GM06990 (cell line): ENCODE data around the gene LPGAT1.

Source experiments
- DNase-seq: peaks from one replicate; pipeline ENCODE4 v3.0.0-alpha.2; 2011; ENCODE audit not compliant: insufficient read length; ENCODE audit errors: extremely low read depth
- H3K27me3 ChIP-seq: replicated peaks from 2 replicates; pipeline ENCODE4 v1.6.0; 2011; ENCODE audit warnings: low read length; ENCODE audit not compliant: control insufficient read depth, insufficient read depth
- H3K36me3 ChIP-seq: 2 replicates; pipeline ENCODE4 v1.5.1; 2011; ENCODE audit warnings: low read length; ENCODE audit not compliant: control insufficient read depth, insufficient read depth
- H3K4me3 ChIP-seq: replicated peaks from 2 replicates; pipeline ENCODE4 v1.5.1; 2011; ENCODE audit warnings: low read depth, mild to moderate bottlenecking, control low read depth, low read length
- TF ChIP-seq, protein P1 (sequence below): IDR thresholded peaks from 2 replicates; pipeline ENCODE4 v1.5.1; 2011; ENCODE audit warnings: low read length, control low read depth, mild to moderate bottlenecking, inconsistent platforms; ENCODE audit not compliant: insufficient read depth, poor library complexity, severe bottlenecking

The LPGAT1 gene

DNA sequence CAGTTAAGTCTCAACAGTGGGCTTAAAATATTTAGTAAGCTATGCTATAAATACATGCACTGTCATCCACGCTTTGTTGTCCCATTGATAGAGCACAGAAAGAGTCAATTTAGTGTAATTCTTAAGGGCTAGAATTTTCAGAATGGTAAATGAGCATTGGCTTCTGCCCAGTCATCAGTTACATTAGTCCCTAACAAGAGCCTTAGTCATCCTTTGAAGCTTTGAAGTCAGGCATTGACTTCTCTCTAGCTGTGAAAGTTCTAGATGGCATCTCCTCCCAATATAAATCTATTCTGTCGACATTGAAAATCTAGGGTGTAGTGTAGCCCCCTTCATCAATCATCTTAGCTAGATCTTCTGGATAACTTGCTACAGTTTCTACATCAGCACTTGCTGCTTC is 12.0 kb upstream of the LPGAT1 start:
- TF ChIP-seq, protein P1, sequence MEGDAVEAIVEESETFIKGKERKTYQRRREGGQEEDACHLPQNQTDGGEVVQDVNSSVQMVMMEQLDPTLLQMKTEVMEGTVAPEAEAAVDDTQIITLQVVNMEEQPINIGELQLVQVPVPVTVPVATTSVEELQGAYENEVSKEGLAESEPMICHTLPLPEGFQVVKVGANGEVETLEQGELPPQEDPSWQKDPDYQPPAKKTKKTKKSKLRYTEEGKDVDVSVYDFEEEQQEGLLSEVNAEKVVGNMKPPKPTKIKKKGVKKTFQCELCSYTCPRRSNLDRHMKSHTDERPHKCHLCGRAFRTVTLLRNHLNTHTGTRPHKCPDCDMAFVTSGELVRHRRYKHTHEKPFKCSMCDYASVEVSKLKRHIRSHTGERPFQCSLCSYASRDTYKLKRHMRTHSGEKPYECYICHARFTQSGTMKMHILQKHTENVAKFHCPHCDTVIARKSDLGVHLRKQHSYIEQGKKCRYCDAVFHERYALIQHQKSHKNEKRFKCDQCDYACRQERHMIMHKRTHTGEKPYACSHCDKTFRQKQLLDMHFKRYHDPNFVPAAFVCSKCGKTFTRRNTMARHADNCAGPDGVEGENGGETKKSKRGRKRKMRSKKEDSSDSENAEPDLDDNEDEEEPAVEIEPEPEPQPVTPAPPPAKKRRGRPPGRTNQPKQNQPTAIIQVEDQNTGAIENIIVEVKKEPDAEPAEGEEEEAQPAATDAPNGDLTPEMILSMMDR: no peak
- H3K36me3 ChIP-seq: no peaks in the 10 kb centered on the region
- DNase-seq: no peak
- H3K27me3 ChIP-seq: no peaks in the 10 kb centered on the region
- no peak overlapping the region for H3K4me3 ChIP-seq

DNA sequence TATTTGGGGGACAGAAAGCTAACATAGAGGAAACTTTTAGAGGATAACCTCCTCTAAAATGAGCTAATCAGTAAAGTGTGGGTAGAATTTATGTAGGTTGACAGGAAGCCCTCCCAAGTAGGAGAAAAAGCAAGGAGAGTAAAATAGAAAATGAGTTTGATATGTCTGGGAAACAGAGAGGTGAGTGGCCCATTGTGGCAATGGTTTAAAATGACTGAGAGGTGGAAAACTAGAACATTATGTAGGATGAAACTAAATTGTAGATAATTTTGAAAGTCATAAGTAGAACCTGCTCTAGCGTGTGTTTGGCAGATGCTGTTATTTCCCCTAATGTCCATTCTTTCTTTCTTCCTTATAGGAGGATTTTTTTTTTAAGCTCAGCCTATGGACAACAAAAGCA is 8.5 kb upstream of the LPGAT1 start:
- TF ChIP-seq, protein P1: no peak
- no peak overlapping the region for H3K4me3 ChIP-seq
- no peaks in the 10 kb centered on the region for H3K36me3 ChIP-seq
- H3K27me3 ChIP-seq: no peaks in the 10 kb centered on the region
- no peak for DNase-seq

DNA sequence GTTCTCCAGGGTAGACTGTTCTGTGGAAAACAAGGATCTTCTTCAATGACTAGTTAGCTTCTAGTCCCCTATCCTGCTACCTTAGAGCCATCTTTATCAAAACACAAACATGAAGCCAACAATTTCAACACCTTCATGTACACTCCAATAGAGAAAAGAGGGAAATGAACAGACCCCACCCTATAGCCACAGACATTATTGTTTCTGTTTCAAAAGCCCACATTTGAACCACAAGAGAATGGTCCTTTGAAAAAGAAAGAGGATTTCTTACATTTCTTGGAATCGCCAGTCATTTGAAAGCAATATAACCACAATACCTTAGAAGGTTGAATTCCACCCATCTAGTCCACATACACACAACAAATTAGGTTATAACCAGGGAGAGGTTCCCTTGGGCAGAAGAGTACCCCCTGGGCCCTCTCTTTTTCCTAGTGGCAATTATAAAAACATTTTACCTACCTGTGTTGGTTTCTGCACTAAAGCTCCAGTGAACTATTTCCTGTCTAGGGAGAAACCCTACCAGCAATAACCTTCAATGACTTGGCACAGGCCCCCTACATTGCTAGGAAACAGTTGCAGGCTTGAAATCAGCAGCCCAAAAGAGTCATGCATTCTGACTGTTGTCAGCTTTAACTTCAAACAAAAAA is 2.7 kb upstream of the LPGAT1 start:
- TF ChIP-seq, protein P1: no peak
- Histone ChIP-seq H3K4me3 (no peak overlapping the region), H3K36me3 (no peaks in the 10 kb centered on the region), H3K27me3 (no peaks in the 10 kb centered on the region)
- no peak for DNase-seq

DNA sequence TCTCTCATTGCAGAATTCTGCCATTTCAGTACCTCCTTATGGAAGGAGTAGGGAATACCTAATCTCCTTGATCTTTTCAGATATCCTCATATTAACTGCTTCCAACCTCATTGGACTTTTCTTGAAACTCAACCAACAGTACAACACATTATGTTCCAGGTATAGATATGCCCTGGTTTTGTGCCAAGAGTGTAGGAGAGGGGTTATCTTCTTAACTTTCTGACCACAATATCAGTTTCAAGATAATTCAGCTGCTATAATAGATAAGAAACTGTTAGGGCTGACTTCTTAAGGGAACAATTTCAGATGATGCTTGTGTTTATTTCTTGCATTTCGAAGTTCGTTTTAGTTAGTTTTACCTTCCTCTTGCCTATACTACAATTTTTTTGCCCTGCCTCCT is 2.1 kb upstream of the LPGAT1 start:
- no peak overlapping the region for H3K4me3 ChIP-seq
- no peaks in the 10 kb centered on the region for H3K27me3 ChIP-seq
- no peaks in the 10 kb centered on the region for H3K36me3 ChIP-seq
- no peak for DNase-seq
- TF ChIP-seq, protein P1: no peak

DNA sequence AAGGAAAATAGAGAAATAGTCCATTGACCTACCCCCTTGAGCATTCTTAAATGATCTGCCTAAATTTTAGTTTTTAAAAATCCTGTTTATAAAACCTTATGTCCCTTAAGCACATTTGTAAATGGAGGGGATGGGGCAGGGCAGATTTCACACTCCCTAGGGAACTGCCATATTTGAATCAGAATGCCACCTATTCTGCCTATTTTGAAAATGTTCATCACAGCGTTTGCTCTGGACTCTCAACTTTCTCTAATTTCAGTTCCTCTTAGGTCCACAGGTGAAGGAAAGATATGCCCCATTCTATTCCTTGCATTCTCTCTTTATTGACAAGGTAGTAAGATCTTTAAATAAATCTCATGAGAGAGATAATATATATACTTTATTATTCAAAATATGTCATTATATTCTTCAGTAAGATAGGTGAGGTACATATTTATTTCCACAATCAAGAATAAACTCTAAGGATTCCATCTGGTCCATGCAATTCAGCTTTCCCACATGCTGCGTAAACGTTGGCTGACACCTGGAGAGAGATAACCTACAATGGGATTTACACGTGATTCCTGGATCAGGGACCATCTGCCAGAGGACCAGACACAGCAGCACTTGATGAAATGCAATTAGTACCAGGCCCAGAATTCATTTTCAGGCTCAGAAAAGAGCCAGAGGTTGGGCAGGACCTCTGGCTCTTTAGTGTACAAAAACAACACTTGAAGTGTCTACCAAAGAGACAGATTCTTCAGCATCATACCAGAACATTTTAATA is 1.2 kb upstream of the LPGAT1 start:
- Histone ChIP-seq H3K36me3 (no peaks in the 10 kb centered on the region), H3K4me3 (no peak overlapping the region; the same call in 1 of the 2 replicates), H3K27me3 (no peaks in the 10 kb centered on the region)
- TF ChIP-seq, protein P1: no peak
- peak; percentile 28 for DNase-seq
